ENCODE results near the gene AKR1B15.

- no peak for TF ChIP-seq CTCF (IDR thresholded peaks at IDR 0.05)
- TF ChIP-seq POLR2A (IDR thresholded peaks at IDR 0.05): no peak
Observed at GRCh38 chr7:134611611-134612151, 62.8 kb downstream of the AKR1B15 start.

Measured in heart left ventricle (tissue), 13 donors.